ENCODE measurements around the gene ENO4.

The ENO4 gene

GRCh38 chr10:116852246-116852645, 2.9 kb downstream of the ENO4 start:
- no peaks in the 10 kb centered on the region for H3K36me3 ChIP-seq (ENCODE audit: control insufficient read depth in 1 of 2, insufficient read depth in 2 of 2, low read length in 2 of 2)
- no peak overlapping the region for H3K27ac ChIP-seq (ENCODE audit: low read length)
- H3K27me3 ChIP-seq (ENCODE audit: low read depth, low read length): peaks cover 6% of the 10 kb centered on the region
- H3K4me1 ChIP-seq (ENCODE audit: control insufficient read depth in 1 of 2, insufficient read depth in 2 of 2, low read length in 2 of 2): peaks cover 6 to 11% of the 10 kb centered on the region in 2 donors
- H3K4me3 ChIP-seq (ENCODE audit: low read depth in 1 of 2, low read length in 2 of 2): no peak overlapping the region
- H3K9me3 ChIP-seq (ENCODE audit: control insufficient read depth in 1 of 2, low read length in 2 of 2): no peaks in the 10 kb centered on the region

DNA sequence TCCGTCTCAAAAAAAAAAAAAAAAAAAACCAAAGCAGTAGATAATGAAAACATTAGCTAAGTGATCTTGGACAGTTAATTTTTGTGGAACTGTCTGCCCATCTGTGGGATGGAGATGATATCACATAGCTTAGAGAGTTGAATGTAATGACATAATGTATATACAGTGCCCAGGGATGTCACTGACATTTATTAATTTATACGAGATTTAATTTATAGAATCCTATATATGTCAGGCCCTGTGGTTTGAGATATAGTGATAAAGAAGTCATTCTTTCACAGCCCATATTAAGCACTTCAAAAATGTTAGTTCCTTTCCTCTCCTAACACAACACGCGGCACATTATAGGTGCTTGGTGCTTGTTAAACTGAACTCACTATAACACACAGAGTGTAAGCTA, 4.0 kb downstream of the ENO4 start:
- Histone ChIP-seq H3K27me3 (ENCODE audit: low read depth, low read length) (peaks cover 6% of the 10 kb centered on the region), H3K9me3 (ENCODE audit: control insufficient read depth in 1 of 2, low read length in 2 of 2) (peaks cover 4% of the 10 kb centered on the region in 2 donors), H3K4me1 (ENCODE audit: control insufficient read depth in 1 of 2, insufficient read depth in 2 of 2, low read length in 2 of 2) (peaks cover 6 to 11% of the 10 kb centered on the region in 2 donors), H3K36me3 (ENCODE audit: control insufficient read depth in 1 of 2, insufficient read depth in 2 of 2, low read length in 2 of 2) (no peaks in the 10 kb centered on the region), H3K4me3 (ENCODE audit: low read depth in 1 of 2, low read length in 2 of 2) (no peak overlapping the region), H3K27ac (ENCODE audit: low read length) (no peak overlapping the region)

- no peak overlapping the region for H3K4me3 ChIP-seq (ENCODE audit: low read depth in 1 of 2, low read length in 2 of 2)
- H3K36me3 ChIP-seq (ENCODE audit: control insufficient read depth in 1 of 2, insufficient read depth in 2 of 2, low read length in 2 of 2): no peaks in the 10 kb centered on the region
- H3K9me3 ChIP-seq (ENCODE audit: control insufficient read depth in 1 of 2, low read length in 2 of 2): peaks cover 4% of the 10 kb centered on the region in 2 donors
- H3K4me1 ChIP-seq (ENCODE audit: control insufficient read depth in 1 of 2, insufficient read depth in 2 of 2, low read length in 2 of 2): peaks cover 6 to 8% of the 10 kb centered on the region in 2 donors
- H3K27ac ChIP-seq (ENCODE audit: low read length): no peak overlapping the region
- H3K27me3 ChIP-seq (ENCODE audit: low read depth, low read length): peaks cover 6% of the 10 kb centered on the region
These were observed 4.4 kb downstream of the ENO4 start for GRCh38 chr10:116853701-116854100.

DNA sequence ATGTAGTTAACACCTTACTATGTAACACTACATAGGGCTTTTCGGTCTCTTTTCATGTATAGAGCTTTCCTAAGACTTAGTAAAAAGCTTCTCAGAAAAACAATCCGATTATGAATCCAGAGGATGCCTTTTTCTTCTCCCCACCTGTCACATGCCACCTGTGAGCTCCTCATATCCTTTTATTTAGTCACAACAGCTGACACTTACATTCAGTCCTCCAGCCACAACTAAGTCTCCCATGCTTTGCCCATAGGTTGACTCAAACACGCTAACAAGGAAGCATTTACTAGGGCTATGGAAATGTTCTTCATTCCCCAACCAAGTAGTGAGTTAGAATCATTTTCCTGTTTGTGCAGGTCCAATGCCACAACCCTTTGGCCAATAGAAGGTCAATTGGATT, 7.9 kb downstream of the ENO4 start:
- Histone ChIP-seq H3K36me3 (ENCODE audit: control insufficient read depth in 1 of 2, insufficient read depth in 2 of 2, low read length in 2 of 2) (no peaks in the 10 kb centered on the region), H3K9me3 (ENCODE audit: control insufficient read depth in 1 of 2, low read length in 2 of 2) (peaks cover 4% of the 10 kb centered on the region in 2 donors), H3K4me3 (ENCODE audit: low read depth in 1 of 2, low read length in 2 of 2) (no peak overlapping the region), H3K27me3 (ENCODE audit: low read depth, low read length) (no peaks in the 10 kb centered on the region), H3K27ac (ENCODE audit: low read length) (no peak overlapping the region), H3K4me1 (ENCODE audit: control insufficient read depth in 1 of 2, insufficient read depth in 2 of 2, low read length in 2 of 2) (no peaks in the 10 kb centered on the region)

GRCh38 chr10:116861796-116862195, 12.5 kb downstream of the ENO4 start:
- H3K27me3 ChIP-seq (ENCODE audit: low read depth, low read length): no peaks in the 10 kb centered on the region
- H3K4me1 ChIP-seq (ENCODE audit: control insufficient read depth in 1 of 2, insufficient read depth in 2 of 2, low read length in 2 of 2): no peaks in the 10 kb centered on the region
- no peak overlapping the region for H3K4me3 ChIP-seq (ENCODE audit: low read depth in 1 of 2, low read length in 2 of 2)
- peaks cover 4% of the 10 kb centered on the region in 2 donors for H3K9me3 ChIP-seq (ENCODE audit: control insufficient read depth in 1 of 2, low read length in 2 of 2)
- no peak overlapping the region for H3K27ac ChIP-seq (ENCODE audit: low read length)
- H3K36me3 ChIP-seq (ENCODE audit: control insufficient read depth in 1 of 2, insufficient read depth in 2 of 2, low read length in 2 of 2): no peaks in the 10 kb centered on the region

DNA sequence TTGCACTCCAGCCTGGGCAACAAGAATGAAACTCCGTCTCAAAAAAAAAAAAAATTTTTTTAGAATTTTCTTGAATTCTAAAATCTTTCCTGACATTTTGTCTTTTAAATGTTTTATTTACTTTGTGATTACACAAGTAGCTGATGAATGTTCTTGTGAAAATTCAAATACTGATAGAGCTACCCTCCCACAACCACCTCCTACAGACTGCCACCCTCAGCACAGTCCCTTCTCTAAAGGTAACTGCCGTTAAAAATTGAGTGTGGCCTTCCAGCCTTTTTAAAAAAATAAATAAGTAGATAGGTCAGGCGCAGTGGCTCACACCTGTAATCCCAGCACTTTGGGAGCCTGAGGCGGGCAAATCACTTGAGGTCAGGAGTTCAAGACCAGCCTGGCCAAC, 15.1 kb downstream of the ENO4 start:
- no peaks in the 10 kb centered on the region for H3K9me3 ChIP-seq (ENCODE audit: control insufficient read depth in 1 of 2, low read length in 2 of 2)

GRCh38 chr10:116866066-116866465, 16.8 kb downstream of the ENO4 start:
- no peaks in the 10 kb centered on the region for H3K27me3 ChIP-seq (ENCODE audit: low read depth, low read length)
- no peak overlapping the region for H3K27ac ChIP-seq (ENCODE audit: low read length)
- no peak overlapping the region for H3K4me3 ChIP-seq (ENCODE audit: low read depth in 1 of 2, low read length in 2 of 2)
- no peaks in the 10 kb centered on the region for H3K9me3 ChIP-seq (ENCODE audit: control insufficient read depth in 1 of 2, low read length in 2 of 2)
- no peaks in the 10 kb centered on the region for H3K36me3 ChIP-seq (ENCODE audit: control insufficient read depth in 1 of 2, insufficient read depth in 2 of 2, low read length in 2 of 2)
- H3K4me1 ChIP-seq (ENCODE audit: control insufficient read depth in 1 of 2, insufficient read depth in 2 of 2, low read length in 2 of 2): no peaks in the 10 kb centered on the region

More for the DNA sequence above, 15.1 kb downstream of the ENO4 start:
- Histone ChIP-seq H3K27me3 (ENCODE audit: low read depth, low read length) (no peaks in the 10 kb centered on the region), H3K4me1 (ENCODE audit: control insufficient read depth in 1 of 2, insufficient read depth in 2 of 2, low read length in 2 of 2) (no peaks in the 10 kb centered on the region), H3K27ac (ENCODE audit: low read length) (no peak overlapping the region), H3K36me3 (ENCODE audit: control insufficient read depth in 1 of 2, insufficient read depth in 2 of 2, low read length in 2 of 2) (no peaks in the 10 kb centered on the region), H3K4me3 (ENCODE audit: low read depth in 1 of 2, low read length in 2 of 2) (no peak overlapping the region)

DNA sequence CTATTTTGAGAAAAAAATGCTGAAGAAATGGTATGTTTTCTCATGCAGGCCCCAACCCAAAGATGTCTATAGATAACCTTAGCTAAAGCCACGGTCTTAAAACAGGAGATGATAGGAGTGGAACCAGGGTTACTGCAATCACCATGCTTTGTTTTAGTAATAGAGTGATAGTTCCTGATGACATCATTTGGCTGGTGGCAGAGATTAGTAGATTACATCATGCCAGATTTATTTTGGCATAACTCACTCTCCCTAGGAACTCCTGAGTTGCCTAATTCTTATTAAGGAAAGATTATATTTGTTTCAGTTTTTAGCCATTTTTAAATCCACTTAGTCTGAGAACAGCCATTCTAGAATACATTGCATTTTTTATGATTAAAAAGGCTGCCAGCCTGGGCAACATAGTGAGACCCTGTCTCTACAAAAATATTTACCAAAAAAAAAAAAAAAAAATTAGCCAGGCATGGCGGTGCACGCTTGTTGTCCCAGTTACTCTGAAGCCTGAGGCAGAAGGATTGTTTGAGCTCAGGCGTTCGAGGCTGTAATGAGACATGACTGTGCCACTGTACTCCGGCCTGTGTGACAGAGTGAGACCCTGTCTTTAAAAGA, 17.8 kb downstream of the ENO4 start:
- Histone ChIP-seq H3K4me1 (ENCODE audit: control insufficient read depth in 1 of 2, insufficient read depth in 2 of 2, low read length in 2 of 2) (no peaks in the 10 kb centered on the region), H3K4me3 (ENCODE audit: low read depth in 1 of 2, low read length in 2 of 2) (no peak overlapping the region), H3K27me3 (ENCODE audit: low read depth, low read length) (no peaks in the 10 kb centered on the region), H3K36me3 (ENCODE audit: control insufficient read depth in 1 of 2, insufficient read depth in 2 of 2, low read length in 2 of 2) (no peaks in the 10 kb centered on the region), H3K27ac (ENCODE audit: low read length) (no peak overlapping the region), H3K9me3 (ENCODE audit: control insufficient read depth in 1 of 2, low read length in 2 of 2) (no peaks in the 10 kb centered on the region)

GRCh38 chr10:116868198-116868676, 18.9 kb downstream of the ENO4 start:
- Histone ChIP-seq H3K4me1 (ENCODE audit: control insufficient read depth in 1 of 2, insufficient read depth in 2 of 2, low read length in 2 of 2) (no peaks in the 10 kb centered on the region), H3K4me3 (ENCODE audit: low read depth in 1 of 2, low read length in 2 of 2) (no peak overlapping the region), H3K9me3 (ENCODE audit: control insufficient read depth in 1 of 2, low read length in 2 of 2) (no peaks in the 10 kb centered on the region), H3K27me3 (ENCODE audit: low read depth, low read length) (no peaks in the 10 kb centered on the region), H3K36me3 (ENCODE audit: control insufficient read depth in 1 of 2, insufficient read depth in 2 of 2, low read length in 2 of 2) (no peaks in the 10 kb centered on the region), H3K27ac (ENCODE audit: low read length) (no peak overlapping the region)

GRCh38 chr10:116868722-116869121, 19.4 kb downstream of the ENO4 start:
- Histone ChIP-seq H3K4me3 (ENCODE audit: low read depth in 1 of 2, low read length in 2 of 2) (no peak overlapping the region), H3K36me3 (ENCODE audit: control insufficient read depth in 1 of 2, insufficient read depth in 2 of 2, low read length in 2 of 2) (no peaks in the 10 kb centered on the region), H3K27ac (ENCODE audit: low read length) (no peak overlapping the region), H3K9me3 (ENCODE audit: control insufficient read depth in 1 of 2, low read length in 2 of 2) (no peaks in the 10 kb centered on the region), H3K4me1 (ENCODE audit: control insufficient read depth in 1 of 2, insufficient read depth in 2 of 2, low read length in 2 of 2) (no peaks in the 10 kb centered on the region), H3K27me3 (ENCODE audit: low read depth, low read length) (peaks cover 3% of the 10 kb centered on the region)

- Histone ChIP-seq H3K27ac (ENCODE audit: low read length) (no peak overlapping the region), H3K36me3 (ENCODE audit: control insufficient read depth in 1 of 2, insufficient read depth in 2 of 2, low read length in 2 of 2) (no peaks in the 10 kb centered on the region), H3K4me3 (ENCODE audit: low read depth in 1 of 2, low read length in 2 of 2) (no peak overlapping the region), H3K27me3 (ENCODE audit: low read depth, low read length) (peaks cover 4% of the 10 kb centered on the region), H3K4me1 (ENCODE audit: control insufficient read depth in 1 of 2, insufficient read depth in 2 of 2, low read length in 2 of 2) (no peaks in the 10 kb centered on the region), H3K9me3 (ENCODE audit: control insufficient read depth in 1 of 2, low read length in 2 of 2) (no peaks in the 10 kb centered on the region)
These were observed 21.6 kb downstream of the ENO4 start for GRCh38 chr10:116870949-116871348.

GRCh38 chr10:116873134-116873533, 23.8 kb downstream of the ENO4 start:
- no peaks in the 10 kb centered on the region for H3K36me3 ChIP-seq (ENCODE audit: control insufficient read depth in 1 of 2, insufficient read depth in 2 of 2, low read length in 2 of 2)
- no peaks in the 10 kb centered on the region for H3K4me1 ChIP-seq (ENCODE audit: control insufficient read depth in 1 of 2, insufficient read depth in 2 of 2, low read length in 2 of 2)
- H3K27ac ChIP-seq (ENCODE audit: low read length): no peak overlapping the region
- no peaks in the 10 kb centered on the region for H3K9me3 ChIP-seq (ENCODE audit: control insufficient read depth in 1 of 2, low read length in 2 of 2)
- no peak overlapping the region for H3K4me3 ChIP-seq (ENCODE audit: low read depth in 1 of 2, low read length in 2 of 2)
- H3K27me3 ChIP-seq (ENCODE audit: low read depth, low read length): peaks cover 4% of the 10 kb centered on the region
